SK-N-MC (cell line): ENCODE data around the gene AP1M1.

ENCODE experiments used
- EZH2 ChIP-seq: fragments of 200-600 bp; sonication (generic); IDR thresholded peaks from one replicate; pipeline ENCODE4 v1.6.1; 2017; ENCODE audit warnings: antibody characterized with exemption
- FOXP2 ChIP-seq: optimal IDR thresholded peaks from 2 replicates; pipeline ENCODE3; 2011; ENCODE audit warnings: mild to moderate bottlenecking, moderate library complexity; ENCODE audit not compliant: insufficient read depth; ENCODE audit errors: extremely low read length, control extremely low read depth
- POLR2AphosphoS5 ChIP-seq: IDR thresholded peaks from 2 replicates; pipeline ENCODE4 v1.6.1; 2012; ENCODE audit warnings: mild to moderate bottlenecking, low read depth, low read length, borderline replicate concordance

- TF ChIP-seq EZH2 (no peak), POLR2AphosphoS5 (no peak), FOXP2 (no peak)
Observed at GRCh38 chr19:16193466-16193865, 4.2 kb upstream of the AP1M1 start.
